Keratinocyte (primary cell): ENCODE results near the gene RAI1. TPM values are rescaled to one million over a fixed set of nuclear protein-coding genes. Genes with fewer than 3 reads are reported as not detected.

Source experiments
- DNase-seq: peaks from one replicate; pipeline ENCODE4 v3.0.0-alpha.2; 2011; ENCODE audit warnings: low read depth, missing footprints, low spot score
- FAIRE-seq: peaks from 2 replicates; lab custom pipeline; 2011; peaks lifted over from hg19 to GRCh38; lab: Jason Lieb, UNC
- H2AFZ ChIP-seq: 2 replicates; pipeline ENCODE4 v1.6.0; 2012; ENCODE audit warnings: low read length, control low read depth, inconsistent platforms; ENCODE audit not compliant: control insufficient read depth
- H3K27ac ChIP-seq: 2 replicates; pipeline ENCODE4 v1.5.1; 2011; ENCODE audit warnings: low read length; ENCODE audit not compliant: control insufficient read depth, insufficient read depth
- H3K27me3 ChIP-seq: 3 replicates; pipeline ENCODE4 v1.6.0; 2011; ENCODE audit warnings: low read length; ENCODE audit not compliant: control insufficient read depth, insufficient read depth; ENCODE audit errors: extremely low read depth
- H3K36me3 ChIP-seq, 2 experiments: 2 replicates in 1 of 2; 3 replicates in 1 of 2; pipeline ENCODE4 v1.5.1; 2011; ENCODE audit warnings: low read length in 2 of 2, mild to moderate bottlenecking in 1 of 2; ENCODE audit not compliant: control insufficient read depth in 2 of 2, insufficient read depth in 2 of 2; ENCODE audit errors: extremely low read depth in 1 of 2
- H3K4me1 ChIP-seq: 3 replicates; pipeline ENCODE4 v1.5.1; 2011; ENCODE audit warnings: low read length; ENCODE audit not compliant: control insufficient read depth, insufficient read depth; ENCODE audit errors: extremely low read depth
- H3K4me2 ChIP-seq: 3 replicates; pipeline ENCODE4 v1.6.0; 2011; ENCODE audit warnings: low read depth, low read length; ENCODE audit not compliant: control insufficient read depth, insufficient read depth; ENCODE audit errors: extremely low read depth
- H3K4me3 ChIP-seq, 3 experiments: fragments of 200-600 bp in 1 of 3; sonication (generic) in 1 of 3; 2 replicates in 2 of 3; 3 replicates in 1 of 3; pipeline ENCODE4 v1.5.1; 2011 to 2016; ENCODE audit warnings: low read length in 3 of 3, mild to moderate bottlenecking in 3 of 3, control low read depth in 2 of 3, inconsistent platforms in 1 of 3, low read depth in 1 of 3, mixed read lengths in 1 of 3, mixed run types in 1 of 3, moderate library complexity in 1 of 3; ENCODE audit not compliant: control insufficient read depth in 2 of 3, insufficient read depth in 2 of 3; ENCODE audit errors: extremely low read depth in 1 of 3
- H3K79me2 ChIP-seq: 2 replicates; pipeline ENCODE4 v1.6.0; 2012; ENCODE audit warnings: low read length; ENCODE audit not compliant: control insufficient read depth, insufficient read depth
- H3K9ac ChIP-seq: 3 replicates; pipeline ENCODE4 v1.6.0; 2011; ENCODE audit warnings: low read length; ENCODE audit not compliant: control insufficient read depth, insufficient read depth; ENCODE audit errors: extremely low read depth
- H3K9me1 ChIP-seq: 3 replicates; pipeline ENCODE4 v1.6.0; 2011; ENCODE audit warnings: low read length; ENCODE audit not compliant: control insufficient read depth, insufficient read depth; ENCODE audit errors: extremely low read depth
- H3K9me3 ChIP-seq: 2 replicates; pipeline ENCODE4 v1.5.1; 2012; ENCODE audit warnings: low read depth, low read length; ENCODE audit not compliant: control insufficient read depth
- H4K20me1 ChIP-seq: 3 replicates; pipeline ENCODE4 v1.6.0; 2011; ENCODE audit warnings: low read length; ENCODE audit not compliant: control insufficient read depth, insufficient read depth; ENCODE audit errors: extremely low read depth
- CTCF ChIP-seq, 3 experiments: IDR thresholded peaks in 1 of 3; conservative IDR thresholded peaks in 1 of 3; optimal IDR thresholded peaks in 1 of 3; 2 replicates in 2 of 3; 3 replicates in 1 of 3; pipeline versions ENCODE3 to v1.5.1; 2011; ENCODE audit warnings: low read length in 3 of 3, mild to moderate bottlenecking in 3 of 3, moderate library complexity in 2 of 3, control low read depth in 1 of 3, inconsistent platforms in 1 of 3; ENCODE audit not compliant: insufficient read depth in 2 of 3; ENCODE audit errors: extremely low read depth in 1 of 3
- EZH2 ChIP-seq: IDR thresholded peaks from one replicate; pipeline ENCODE4 v1.6.1; 2012; ENCODE audit warnings: inconsistent platforms, mild to moderate bottlenecking, low read length, moderate library complexity
- dilution Hi-C: fragments of 300-500 bp; cut with MboI; formaldehyde crosslinking; loops from one replicate; pipeline ENCODE4 v1.7.0; 2020; ENCODE audit warnings: low sequenced_read_pairs; ENCODE audit not compliant: extremely low pct_ligation_motif_present
- polyA plus RNA-seq, 5 experiments: library from polyadenylated mRNA; depleted of rRNA in 3 of 5; stranded (reverse) in 3 of 5; stranded (forward) in 1 of 5; unstranded in 1 of 5; fragments of >200 nt; gene quantifications; 1 replicate in 1 of 5; 2 replicates in 3 of 5; 3 replicates in 1 of 5; pipeline versions ENCODE4 v1.2.1 to v1.2.3, GENCODE V29; 2011 to 2012; ENCODE audit warnings: missing spikeins in 2 of 5, low read depth in 1 of 5, low replicate concordance in 1 of 5

RAI1 gene
- polyA plus RNA-seq, 1 donor (not counting 4 experiments of a cell fraction or from before 2014, with no cell fraction given), result 2.6 TPM

DNA sequence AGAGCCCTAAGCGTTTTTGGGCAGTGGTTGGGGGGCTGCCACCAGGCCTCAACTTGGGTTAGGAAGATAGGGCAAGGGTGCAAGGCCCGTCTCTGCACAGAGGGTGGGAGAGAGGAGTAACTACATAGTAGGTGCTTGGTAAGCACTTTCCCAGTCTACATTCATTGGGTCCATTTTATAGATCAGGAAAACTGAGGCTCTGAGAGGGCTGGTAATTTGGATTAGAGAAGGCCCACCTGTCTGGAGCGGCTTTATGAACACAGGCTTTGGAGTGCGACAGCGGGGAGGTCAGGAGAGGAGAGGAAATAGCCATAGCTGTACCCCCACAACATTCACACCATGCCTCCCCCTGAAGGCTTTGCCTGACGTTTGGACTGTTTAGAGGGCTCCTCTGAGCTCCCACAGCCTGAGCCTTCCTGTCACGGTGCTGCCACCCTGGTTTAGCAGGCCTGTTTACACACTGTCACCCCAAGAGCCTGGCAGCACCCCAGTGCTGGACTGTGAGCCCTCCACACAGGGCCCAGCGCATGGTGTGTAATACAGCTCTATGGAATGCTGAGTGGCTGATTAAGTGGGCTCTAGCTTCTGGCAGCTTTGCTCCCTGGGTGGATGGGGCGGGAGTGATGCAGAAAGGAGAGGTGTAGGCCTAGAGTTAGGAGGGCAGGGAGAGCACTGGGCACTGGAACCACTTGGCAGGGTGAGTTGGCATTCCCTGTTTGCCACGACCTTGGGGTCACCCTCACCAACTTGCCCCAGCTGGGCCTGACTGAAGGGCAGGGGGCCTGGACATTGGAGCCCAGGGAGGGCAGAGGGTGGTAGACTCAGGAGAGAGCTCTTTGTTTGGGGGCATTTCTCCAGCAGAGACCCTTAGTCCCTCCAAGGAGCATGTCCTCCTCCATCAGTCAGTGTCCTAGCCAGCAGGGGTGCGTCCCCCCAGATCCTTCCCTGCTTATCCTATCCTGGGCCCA is 73.7 kb downstream of the RAI1 start:
- Histone ChIP-seq H3K79me2 (peaks cover 67% of the 10 kb centered on the region), H3K9ac (no peak overlapping the region), H3K4me1 (peaks cover 32% of the 10 kb centered on the region), H4K20me1 (no peaks in the 10 kb centered on the region), H3K4me3 (no peak overlapping the region), H3K4me2 (no peak overlapping the region), H3K27me3 (no peaks in the 10 kb centered on the region), H3K9me1 (no peaks in the 10 kb centered on the region), H3K27ac (no peak overlapping the region), H3K36me3 (peaks cover 3 to 8% of the 10 kb centered on the region in 2 experiments), H3K9me3 (no peaks in the 10 kb centered on the region), H2AFZ (no peak overlapping the region)
- FAIRE-seq (no peak), DNase-seq (no peak)
- TF ChIP-seq CTCF (optimal IDR thresholded peaks at IDR 0.05 in 1 of 3, IDR thresholded peaks at IDR 0.05 in 1 of 3, conservative IDR thresholded peaks at IDR 0.05 in 1 of 3; ENCODE audit: extremely low read depth in 1 of 3, insufficient read depth in 2 of 3, low read length in 3 of 3) (no peak), EZH2 (no peak)
- dilution Hi-C loops, result no loop called here

GRCh38 chr17:17755715-17756114 is 74.5 kb downstream of the RAI1 start:
- H3K4me2 ChIP-seq, result no peak overlapping the region
- H3K9me1 ChIP-seq, result no peaks in the 10 kb centered on the region
- H3K9me3 ChIP-seq, result no peaks in the 10 kb centered on the region
- no peak for FAIRE-seq
- H2AFZ ChIP-seq, result no peak overlapping the region
- H3K36me3 ChIP-seq, result peaks cover 3 to 12% of the 10 kb centered on the region in 2 experiments
- peaks cover 24% of the 10 kb centered on the region for H3K4me1 ChIP-seq
- no peaks in the 10 kb centered on the region for H3K27me3 ChIP-seq
- no peak for TF ChIP-seq CTCF (optimal IDR thresholded peaks at IDR 0.05 in 1 of 3, IDR thresholded peaks at IDR 0.05 in 1 of 3, conservative IDR thresholded peaks at IDR 0.05 in 1 of 3; ENCODE audit: extremely low read depth in 1 of 3, insufficient read depth in 2 of 3, low read length in 3 of 3)
- no peak for TF ChIP-seq EZH2
- no peak for DNase-seq
- peaks cover 66% of the 10 kb centered on the region for H3K79me2 ChIP-seq
- no peak overlapping the region for H3K4me3 ChIP-seq
- no peaks in the 10 kb centered on the region for H4K20me1 ChIP-seq
- H3K27ac ChIP-seq, result no peak overlapping the region
- H3K9ac ChIP-seq, result no peak overlapping the region
- dilution Hi-C loops, result no loop called here
